Endothelial cell of umbilical vein (primary cell): ENCODE measurements around the gene ZNF821. TPM values are rescaled to one million over a fixed set of nuclear protein-coding genes. Genes with fewer than 3 reads are reported as not detected.

Source experiments
- BruUV-seq: library from RNA; stranded (reverse); fragments of 400-500 nt; replicated peaks from 2 replicates; lab custom pipeline; 2021; lab: Mats Ljungman, UMichigan
- CTCF ChIA-PET: fragments of 300-600, 350-600 bp; sonication (Branson Sonifier 250); formaldehyde crosslinking; loops from one replicate; lab custom pipeline; 2021; ENCODE audit warnings: antibody characterized with exemption, inconsistent platforms; lab: Charles Lee
- POLR2A ChIA-PET: fragments of 300-600, 350-600 bp; sonication (Branson Sonifier 250); formaldehyde crosslinking; loops from one replicate; lab custom pipeline; 2021; ENCODE audit warnings: antibody characterized with exemption, inconsistent platforms; lab: Charles Lee
- DNase-seq: peaks from one replicate; pipeline ENCODE4 v3.0.0-alpha.2; 2011; ENCODE audit warnings: low read depth, low spot score
- FAIRE-seq: peaks from 2 replicates; lab custom pipeline; 2011; peaks lifted over from hg19 to GRCh38; lab: Jason Lieb, UNC
- H2AFZ ChIP-seq: 2 replicates; pipeline ENCODE4 v1.6.0; 2012; ENCODE audit warnings: low read depth, low read length, control low read depth, inconsistent platforms
- H3K27ac ChIP-seq: 2 replicates; pipeline ENCODE4 v1.5.1; 2011; ENCODE audit warnings: low read depth, mild to moderate bottlenecking, control low read depth, low read length, moderate library complexity; ENCODE audit not compliant: insufficient read depth
- H3K27me3 ChIP-seq, 2 experiments: 2 replicates each; pipeline versions ENCODE4 v1.6.0 to v1.6.1; 2011; ENCODE audit warnings: low read length in 2 of 2, mixed read lengths in 1 of 2; ENCODE audit not compliant: control insufficient read depth in 2 of 2, insufficient read depth in 2 of 2
- H3K36me3 ChIP-seq, 2 experiments: 2 replicates in 1 of 2; 3 replicates in 1 of 2; pipeline ENCODE4 v1.5.1; 2011; ENCODE audit warnings: low read length in 2 of 2, mild to moderate bottlenecking in 1 of 2, moderate library complexity in 1 of 2; ENCODE audit not compliant: control insufficient read depth in 2 of 2, insufficient read depth in 2 of 2; ENCODE audit errors: extremely low read depth in 1 of 2
- H3K4me1 ChIP-seq: 3 replicates; pipeline ENCODE4 v1.5.1; 2011; ENCODE audit warnings: mild to moderate bottlenecking, low read length; ENCODE audit not compliant: control insufficient read depth, insufficient read depth; ENCODE audit errors: extremely low read depth
- H3K4me2 ChIP-seq: 2 replicates; pipeline ENCODE4 v1.6.1; 2011; ENCODE audit warnings: low read length, control low read depth, mixed read lengths; ENCODE audit not compliant: insufficient read depth
- H3K4me3 ChIP-seq, 3 experiments: fragments of 200-600 bp in 1 of 3; sonication (generic), shearing (Covaris generic) in 1 of 3; replicated peaks in 1 of 3; 2 replicates each; pipeline ENCODE4 v1.5.1; 2011 to 2016; ENCODE audit warnings: control low read depth in 3 of 3, low read length in 3 of 3, mild to moderate bottlenecking in 2 of 3, inconsistent platforms in 1 of 3, low read depth in 1 of 3, moderate library complexity in 1 of 3; ENCODE audit not compliant: insufficient read depth in 1 of 3
- H3K79me2 ChIP-seq: 2 replicates; pipeline ENCODE4 v1.6.0; 2012; ENCODE audit warnings: low read length, inconsistent platforms; ENCODE audit not compliant: control insufficient read depth, insufficient read depth
- H3K9ac ChIP-seq: replicated peaks from 2 replicates; pipeline ENCODE3; 2011; ENCODE audit warnings: low read length, control low read depth; ENCODE audit not compliant: insufficient read depth; ENCODE audit errors: extremely low read depth
- H3K9me1 ChIP-seq: replicated peaks from 3 replicates; pipeline ENCODE4 v1.6.0; 2011; ENCODE audit warnings: mild to moderate bottlenecking, low read length; ENCODE audit not compliant: control insufficient read depth, insufficient read depth; ENCODE audit errors: extremely low read depth
- H3K9me3 ChIP-seq: replicated peaks from 2 replicates; pipeline ENCODE4 v1.5.1; 2012; ENCODE audit warnings: low read length, inconsistent platforms; ENCODE audit not compliant: control insufficient read depth, insufficient read depth
- H4K20me1 ChIP-seq: replicated peaks from 2 replicates; pipeline ENCODE3; 2011; ENCODE audit warnings: mild to moderate bottlenecking, low read length; ENCODE audit not compliant: control insufficient read depth, insufficient read depth; ENCODE audit errors: extremely low read depth
- CTCF ChIP-seq, 2 donors: IDR thresholded peaks; 1 replicate in 1 of 2; 2 replicates in 1 of 2; pipeline ENCODE4 v1.5.1; 2011; ENCODE audit warnings: low read length in 2 of 2, mild to moderate bottlenecking in 2 of 2, moderate library complexity in 2 of 2, control low read depth in 1 of 2, inconsistent platforms in 1 of 2, low read depth in 1 of 2; ENCODE audit not compliant: insufficient read depth in 1 of 2; ENCODE audit errors: extremely low read depth in 1 of 2
- FOS ChIP-seq: IDR thresholded peaks from 2 replicates; pipeline ENCODE4 v1.6.1; 2011; ENCODE audit warnings: mild to moderate bottlenecking, low read length, moderate library complexity, borderline replicate concordance; ENCODE audit not compliant: insufficient read depth
- GATA2 ChIP-seq: IDR thresholded peaks from 2 replicates; pipeline ENCODE4 v1.7.0; 2011; ENCODE audit warnings: low read depth, mild to moderate bottlenecking, moderate library complexity, mixed read lengths, low read length; ENCODE audit not compliant: insufficient read length, insufficient read depth
- MAX ChIP-seq: IDR thresholded peaks from 2 replicates; pipeline ENCODE4 v1.6.1; 2011; ENCODE audit not compliant: insufficient read depth, insufficient read length
- POLR2A ChIP-seq: IDR thresholded peaks from 2 replicates; pipeline ENCODE4 v1.6.1; 2012; ENCODE audit warnings: low read depth, mild to moderate bottlenecking, control low read depth, low read length
- POLR2AphosphoS5 ChIP-seq: IDR thresholded peaks from 2 replicates; pipeline ENCODE4 v1.6.1; 2012; ENCODE audit warnings: low read depth, mild to moderate bottlenecking, control low read depth, low read length, moderate library complexity; ENCODE audit not compliant: insufficient read depth
- dilution Hi-C: fragments of 300-500 bp; cut with MboI; formaldehyde crosslinking; loops from one replicate; pipeline ENCODE4 v1.15.0; 2019; ENCODE audit warnings: low sequenced_read_pairs; ENCODE audit not compliant: extremely low pct_ligation_motif_present
- intact Hi-C: fragments of 100-400 bp; cut with micrococcal nuclease; formaldehyde crosslinking; loops from one replicate; pipeline ENCODE4 v1.10.0; 2022
- polyA plus RNA-seq, 4 experiments: library from polyadenylated mRNA; depleted of rRNA in 3 of 4; stranded (reverse) in 3 of 4; unstranded in 1 of 4; fragments of >200 nt; gene quantifications; 2 replicates each; pipeline versions ENCODE4 v1.2.1 to v1.2.3, GENCODE V29; 2011 to 2012; ENCODE audit warnings: missing spikeins in 1 of 4
- total RNA-seq: library from RNA; stranded (reverse); gene quantifications from 2 replicates; pipeline ENCODE4 v1.2.3, GENCODE V29; 2021

ZNF821 gene
- total and polyA plus RNA-seq, 2 donors (not counting 3 experiments of a cell fraction or from before 2014, with no cell fraction given): 7.3 to 8.1 TPM

GRCh38 chr16:71924710-71925109, 40.7 kb upstream of the ZNF821 start:
- no peak overlapping the region for H3K9ac ChIP-seq
- dilution Hi-C loops: no loop called here
- no peaks in the 10 kb centered on the region for H4K20me1 ChIP-seq
- H3K27ac ChIP-seq: no peak overlapping the region
- peaks cover 32% of the 10 kb centered on the region for H3K79me2 ChIP-seq
- intact Hi-C loops: loop anchor here (10.0 kb wide), 1 partner anchor 170 kb away; the partner anchor contains the start of genes DHX38 and TXNL4B
- no peaks in the 10 kb centered on the region for H3K27me3 ChIP-seq
- H3K4me2 ChIP-seq: no peak overlapping the region
- POLR2A ChIA-PET: interaction anchor here (0.7 kb wide), 1 partner anchor 13 kb away, joined by 8 read pairs; no protein-coding TSS in a partner anchor
- CTCF ChIA-PET: interaction anchor here (1.1 to 2.2 kb wide), 5 partner anchors 8 to 42 kb away, joined by 3 to 9 read pairs (median 6); no protein-coding TSS in a partner anchor
- H3K4me1 ChIP-seq: peaks cover 47% of the 10 kb centered on the region
- H3K4me3 ChIP-seq: no peak overlapping the region
- DNase-seq (no peak), FAIRE-seq (no peak)
- no peaks in the 10 kb centered on the region for H3K9me1 ChIP-seq
- TF ChIP-seq CTCF (IDR thresholded peaks at IDR 0.05; ENCODE audit: extremely low read depth in 1 of 2, insufficient read depth in 1 of 2, low read depth in 1 of 2, low read length in 2 of 2) (no peak), MAX (no peak), POLR2A (no peak), GATA2 (no peak), FOS (no peak), POLR2AphosphoS5 (no peak)
- H2AFZ ChIP-seq: no peak overlapping the region
- H3K36me3 ChIP-seq: peaks cover 20 to 29% of the 10 kb centered on the region in 2 experiments
- no TSS peak for BruUV-seq
- H3K9me3 ChIP-seq: no peaks in the 10 kb centered on the region
